Peyer's patch (tissue), 4 donors: ENCODE results near the gene PIGK.

ENCODE experiments used
- POLR2A ChIP-seq, 2 donors: fragments of 450-650 bp; IDR thresholded peaks; one replicate each; pipeline ENCODE4 v1.5.1; 2017; ENCODE audit warnings: antibody characterized with exemption in 2 of 2, mild to moderate bottlenecking in 2 of 2, moderate library complexity in 2 of 2
- TF ChIP-seq, protein P1 (sequence below), 6 experiments: fragments of 450-650 bp in 4 of 6; fragments of 200-600 bp in 2 of 6; sonication (generic) in 1 of 6; IDR thresholded peaks; one replicate each; pipeline ENCODE4 v1.5.1; 2017 to 2019; ENCODE audit warnings: antibody characterized with exemption in 6 of 6, mild to moderate bottlenecking in 3 of 6, moderate library complexity in 1 of 6

DNA sequence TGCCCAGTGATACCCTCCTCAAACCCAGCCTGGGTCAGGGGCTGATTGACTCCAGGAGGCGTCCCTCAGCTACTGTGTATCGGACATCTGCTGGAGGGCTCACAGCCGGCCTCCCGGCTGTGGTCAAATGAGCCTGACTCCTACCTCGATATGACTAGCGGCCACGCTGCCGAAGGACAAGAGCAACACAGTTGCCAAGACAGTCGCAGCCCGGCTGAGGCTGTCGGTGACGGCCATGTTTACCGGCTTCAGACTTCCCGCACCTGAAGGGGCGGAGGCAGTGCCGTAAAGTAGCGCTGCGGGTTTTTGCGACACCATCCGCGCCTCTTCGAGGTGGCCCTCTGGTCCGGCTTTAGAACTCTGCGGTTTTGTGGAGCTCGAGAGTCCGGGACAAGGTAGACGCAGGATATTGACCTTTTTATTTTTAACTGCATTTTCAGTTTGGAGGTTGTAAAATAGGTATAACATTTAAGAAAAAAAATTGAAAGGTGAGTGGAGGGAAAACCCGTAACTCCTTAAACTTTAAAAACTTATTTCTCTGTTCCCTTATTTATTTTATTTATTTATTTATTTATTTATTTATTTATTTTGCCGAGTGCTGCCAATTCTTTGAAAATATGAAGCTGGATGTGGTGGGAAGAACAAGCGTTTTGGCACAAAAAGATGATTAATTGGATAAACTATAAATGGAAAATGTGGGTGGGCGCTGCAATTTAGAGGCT is at the start of gene PIGK:
- TF ChIP-seq, protein P1, sequence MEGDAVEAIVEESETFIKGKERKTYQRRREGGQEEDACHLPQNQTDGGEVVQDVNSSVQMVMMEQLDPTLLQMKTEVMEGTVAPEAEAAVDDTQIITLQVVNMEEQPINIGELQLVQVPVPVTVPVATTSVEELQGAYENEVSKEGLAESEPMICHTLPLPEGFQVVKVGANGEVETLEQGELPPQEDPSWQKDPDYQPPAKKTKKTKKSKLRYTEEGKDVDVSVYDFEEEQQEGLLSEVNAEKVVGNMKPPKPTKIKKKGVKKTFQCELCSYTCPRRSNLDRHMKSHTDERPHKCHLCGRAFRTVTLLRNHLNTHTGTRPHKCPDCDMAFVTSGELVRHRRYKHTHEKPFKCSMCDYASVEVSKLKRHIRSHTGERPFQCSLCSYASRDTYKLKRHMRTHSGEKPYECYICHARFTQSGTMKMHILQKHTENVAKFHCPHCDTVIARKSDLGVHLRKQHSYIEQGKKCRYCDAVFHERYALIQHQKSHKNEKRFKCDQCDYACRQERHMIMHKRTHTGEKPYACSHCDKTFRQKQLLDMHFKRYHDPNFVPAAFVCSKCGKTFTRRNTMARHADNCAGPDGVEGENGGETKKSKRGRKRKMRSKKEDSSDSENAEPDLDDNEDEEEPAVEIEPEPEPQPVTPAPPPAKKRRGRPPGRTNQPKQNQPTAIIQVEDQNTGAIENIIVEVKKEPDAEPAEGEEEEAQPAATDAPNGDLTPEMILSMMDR (IDR thresholded peaks at IDR 0.05) = no peak
- no peak for TF ChIP-seq POLR2A (IDR thresholded peaks at IDR 0.05)
